ACC112 (cell line): ENCODE measurements around the gene GNB5.
"Not testable (repeated sequence)": the region's sequence is repeated elsewhere in the genome, so short reads cannot be mapped to it uniquely, and the experiment has no call there.

ENCODE experiments used
- H2AFZ ChIP-seq: fragments of 200-600 bp; sonication (generic); one replicate; pipeline ENCODE4 v1.6.0; 2017; ENCODE audit warnings: antibody characterized with exemption, low read length; ENCODE audit not compliant: unreplicated experiment
- H3K27ac ChIP-seq: fragments of 200-600 bp; sonication (generic); 2 replicates; pipeline ENCODE4 v1.5.1; 2014; ENCODE audit warnings: low read depth, mild to moderate bottlenecking, antibody characterized with exemption, low read length, moderate library complexity
- H3K27me3 ChIP-seq: fragments of 200-600 bp; sonication (generic); 2 replicates; pipeline ENCODE4 v1.6.1; 2014; ENCODE audit warnings: mild to moderate bottlenecking, antibody characterized with exemption, low read length, moderate library complexity, mixed read lengths; ENCODE audit not compliant: insufficient read depth
- H3K36me3 ChIP-seq: fragments of 200-600 bp; sonication (generic); 2 replicates; pipeline ENCODE4 v1.6.1; 2016; ENCODE audit warnings: mild to moderate bottlenecking, antibody characterized with exemption, low read length, moderate library complexity, mixed read lengths; ENCODE audit not compliant: insufficient read depth
- H3K4me1 ChIP-seq: fragments of 200-600 bp; sonication (generic); one replicate; pipeline ENCODE4 v1.6.1; 2016; ENCODE audit warnings: low read length, mixed read lengths; ENCODE audit not compliant: insufficient read depth, unreplicated experiment, control insufficient read depth
- H3K4me3 ChIP-seq: fragments of 200-600 bp; sonication (generic); 2 replicates; pipeline ENCODE4 v1.5.1; 2014; ENCODE audit warnings: mild to moderate bottlenecking, low read depth, low read length
- H3K79me2 ChIP-seq: fragments of 200-600 bp; sonication (generic); one replicate; pipeline ENCODE4 v1.6.0; 2016; ENCODE audit warnings: low read length; ENCODE audit not compliant: control insufficient read depth, unreplicated experiment, insufficient read depth

The GNB5 gene

DNA sequence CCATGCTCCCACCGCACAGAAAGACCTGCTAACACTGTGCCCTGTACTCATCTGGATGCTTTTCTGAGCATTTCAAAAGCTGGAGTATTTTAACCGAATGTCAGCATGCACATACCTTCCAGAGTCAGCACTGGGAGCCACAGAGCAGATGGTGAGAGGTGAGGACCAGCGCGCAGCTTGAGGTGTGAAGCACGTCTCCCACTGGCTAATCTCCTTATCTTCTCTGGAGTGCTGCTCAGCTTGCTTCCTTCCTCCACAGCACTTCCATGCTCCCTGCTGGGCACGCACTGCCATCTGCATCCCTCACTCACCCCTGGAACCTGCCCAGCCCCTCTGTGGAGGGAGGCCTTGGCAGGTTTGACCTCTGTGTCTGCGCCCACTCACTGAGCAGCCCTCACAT, at the start of gene GNB5:
Gene GNB5, minus strand, starts transcription at position 186 of the 400 bp plus-strand sequence. CDS start 6,716 bp downstream, outside the sequence.
- Histone ChIP-seq H3K4me1 (no peaks in the 10 kb centered on the region), H3K27ac (no peak within 1 kb of the TSS), H3K36me3 (no peaks in the 10 kb centered on the region), H3K4me3 (no peak within 1 kb of the TSS), H2AFZ (no peak within 1 kb of the TSS), H3K79me2 (no peaks in the 10 kb centered on the region), H3K27me3 (no peaks in the 10 kb centered on the region)

DNA sequence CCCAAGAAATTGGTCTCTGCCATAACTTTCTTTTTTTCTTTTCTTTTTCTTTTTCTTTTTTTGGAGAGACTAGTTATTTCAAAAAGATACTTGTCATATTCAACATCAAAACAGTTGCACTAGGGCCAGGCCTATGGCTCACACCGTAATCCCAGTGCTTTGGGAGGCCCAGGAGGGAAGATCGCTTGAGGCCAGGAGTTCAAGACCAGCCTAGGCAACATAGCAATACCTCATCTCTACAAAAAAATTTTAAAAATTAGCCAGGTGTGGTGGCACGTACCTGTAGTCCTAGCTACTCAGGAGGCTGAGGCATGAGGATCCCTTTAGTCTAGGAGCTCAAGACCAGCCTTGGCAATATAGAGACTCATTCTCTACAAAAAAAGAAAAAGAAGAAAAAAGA, 49.0 kb upstream of the GNB5 start:
- Histone ChIP-seq H3K4me3 (no peak overlapping the region), H3K79me2 (no peaks in the 10 kb centered on the region), H3K36me3 (no peaks in the 10 kb centered on the region), H3K27me3 (no peaks in the 10 kb centered on the region), H3K27ac (no peak overlapping the region), H3K4me1 (no peaks in the 10 kb centered on the region), H2AFZ (no peak overlapping the region)

DNA sequence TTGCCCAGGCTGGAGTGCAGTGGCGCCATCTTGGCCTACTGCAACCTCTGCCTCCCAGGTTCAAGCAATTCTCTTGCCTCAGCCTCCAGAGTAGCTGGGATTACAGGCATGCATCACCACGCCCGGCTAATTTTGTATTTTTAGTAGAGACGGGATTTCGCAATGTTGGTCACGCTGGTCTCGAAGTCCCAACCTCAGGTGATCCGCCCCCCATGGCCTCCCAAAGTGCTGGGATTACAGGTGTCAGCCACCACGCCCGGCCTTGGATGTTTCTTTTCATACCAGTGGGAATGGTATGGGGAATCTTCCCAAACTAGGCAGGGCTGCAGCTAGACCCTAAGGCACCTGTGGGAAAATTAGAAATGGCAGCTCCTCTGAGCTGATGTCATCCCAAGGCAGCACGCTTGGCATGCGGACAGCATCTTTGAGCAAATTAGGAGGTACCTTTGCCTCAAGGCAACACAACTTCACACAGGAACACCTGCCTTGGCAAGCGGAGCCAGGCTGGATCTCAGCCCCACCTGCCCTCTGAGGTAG, 47.9 kb upstream of the GNB5 start:
- H3K36me3 ChIP-seq, H3K27ac ChIP-seq, H3K27me3 ChIP-seq, H3K79me2 ChIP-seq, H2AFZ ChIP-seq, H3K4me1 ChIP-seq, H3K4me3 ChIP-seq: not testable (repeated sequence)

DNA sequence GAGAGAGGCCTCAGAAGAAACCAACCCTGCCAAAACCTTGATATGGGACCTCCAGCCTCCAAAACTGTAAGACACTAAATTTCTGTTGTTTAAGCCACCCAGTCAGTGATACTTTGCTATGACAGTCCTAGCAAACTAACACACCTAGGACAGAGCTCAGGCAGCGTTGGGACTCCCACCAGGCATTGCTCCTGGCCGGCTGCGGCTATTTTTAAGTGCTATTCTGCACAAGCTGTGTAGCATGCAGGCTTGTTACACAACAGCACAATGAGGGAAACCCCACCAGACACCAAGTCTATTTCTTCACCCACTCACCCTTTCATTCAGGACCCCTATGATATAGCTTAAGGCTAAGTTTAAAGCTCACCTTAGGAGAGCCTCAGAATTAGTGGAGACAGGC, 47.0 kb upstream of the GNB5 start:
- Histone ChIP-seq H3K27me3 (no peaks in the 10 kb centered on the region), H3K27ac (no peak overlapping the region), H3K4me1 (peaks cover 4% of the 10 kb centered on the region), H2AFZ (no peak overlapping the region), H3K36me3 (no peaks in the 10 kb centered on the region), H3K4me3 (no peak overlapping the region), H3K79me2 (no peaks in the 10 kb centered on the region)

DNA sequence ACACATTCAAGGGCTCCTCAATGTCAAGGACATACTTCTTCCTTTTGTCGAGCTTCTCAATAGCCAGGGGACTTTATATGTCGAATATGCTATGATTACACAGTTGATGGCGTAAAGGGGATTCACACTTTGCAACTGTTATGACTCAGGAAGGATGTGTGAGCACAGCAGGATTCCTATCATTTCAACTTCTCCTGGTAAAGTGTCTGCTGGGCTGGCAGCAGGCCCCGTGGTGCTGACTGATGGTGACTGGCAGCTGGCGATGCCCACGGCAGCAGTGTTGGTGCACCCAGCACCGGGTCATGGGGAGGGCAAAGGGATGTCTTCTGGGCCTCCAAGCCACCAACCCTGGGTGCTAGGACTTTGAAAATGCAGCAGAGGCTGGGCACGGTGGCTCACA, 44.8 kb upstream of the GNB5 start:
- H2AFZ ChIP-seq, result no peak overlapping the region

DNA sequence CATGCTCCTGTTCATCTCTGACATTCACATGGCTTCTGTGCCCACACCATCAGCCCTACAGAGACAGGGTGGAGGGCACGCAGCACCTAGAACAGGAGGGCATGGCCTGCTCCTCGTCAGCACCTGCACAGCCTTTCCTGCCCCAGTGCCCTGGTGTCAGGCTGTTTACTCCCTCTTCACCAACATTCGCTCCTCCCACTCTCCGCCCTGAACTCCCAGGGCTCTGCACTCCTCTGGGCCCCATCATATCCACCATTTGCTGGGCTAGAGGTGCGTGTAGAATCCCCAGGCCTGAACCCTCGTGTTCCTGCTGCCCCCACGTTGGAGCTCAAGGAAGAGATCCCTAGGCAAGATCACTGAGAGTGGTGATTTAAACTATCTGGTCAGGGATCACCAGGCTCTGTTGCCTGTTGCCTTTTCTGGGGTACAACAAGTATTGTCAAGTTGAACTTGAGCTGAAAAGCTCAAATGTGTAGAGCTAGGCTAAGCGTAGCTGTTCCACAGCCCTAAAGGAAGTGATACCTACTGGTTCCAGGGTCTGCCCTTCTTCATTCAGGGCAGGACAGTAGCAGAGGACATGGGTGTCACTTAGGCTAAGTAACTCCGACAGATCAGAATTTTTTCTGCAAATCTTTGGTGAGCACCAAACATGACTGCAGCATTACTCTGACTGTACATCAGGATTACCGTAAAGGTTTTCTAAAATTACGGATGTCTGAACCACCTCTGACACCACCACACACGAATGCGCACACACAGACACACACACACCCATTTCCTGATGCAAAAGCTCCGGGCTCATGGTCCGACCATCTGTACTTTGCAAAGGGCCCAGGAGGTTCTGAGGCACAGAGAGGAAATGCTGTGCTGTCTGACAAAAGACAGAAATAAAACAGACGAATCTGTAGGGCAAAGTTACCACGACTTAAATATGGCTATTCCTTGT, 43.7 kb upstream of the GNB5 start:
- H3K79me2 ChIP-seq, result no peaks in the 10 kb centered on the region
- H3K27me3 ChIP-seq, result no peaks in the 10 kb centered on the region
- peaks cover 9% of the 10 kb centered on the region for H3K4me1 ChIP-seq
- H3K4me3 ChIP-seq, result no peak overlapping the region
- no peaks in the 10 kb centered on the region for H3K36me3 ChIP-seq
- H2AFZ ChIP-seq, result no peak overlapping the region
- no peak overlapping the region for H3K27ac ChIP-seq

More for the DNA sequence above, 44.8 kb upstream of the GNB5 start:
- H3K27me3 ChIP-seq, result no peaks in the 10 kb centered on the region
- no peak overlapping the region for H3K4me3 ChIP-seq
- no peaks in the 10 kb centered on the region for H3K79me2 ChIP-seq
- H3K36me3 ChIP-seq, result no peaks in the 10 kb centered on the region
- peaks cover 9% of the 10 kb centered on the region for H3K4me1 ChIP-seq
- no peak overlapping the region for H3K27ac ChIP-seq

DNA sequence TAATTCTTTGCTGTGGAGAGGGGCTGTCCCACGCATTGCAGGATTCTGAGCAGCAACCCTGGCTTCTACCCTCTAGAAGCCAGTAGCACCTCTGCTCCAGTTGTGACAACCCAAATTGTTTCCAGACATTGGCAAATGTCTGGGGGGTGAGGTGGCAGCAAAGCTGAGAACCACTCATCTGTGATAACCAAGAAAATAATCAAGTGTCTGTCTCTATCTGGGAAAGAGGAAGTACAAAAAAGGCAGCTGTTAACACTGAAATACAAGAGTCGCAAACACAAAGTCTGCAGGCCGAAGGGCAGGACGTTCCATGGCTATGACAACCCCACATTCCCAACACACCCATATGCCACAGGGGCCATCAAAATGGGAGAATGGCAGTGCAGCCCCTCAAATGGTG, 42.2 kb upstream of the GNB5 start:
- no peaks in the 10 kb centered on the region for H3K36me3 ChIP-seq
- no peaks in the 10 kb centered on the region for H3K79me2 ChIP-seq
- H3K27me3 ChIP-seq, result no peaks in the 10 kb centered on the region
- H3K27ac ChIP-seq, result no peak overlapping the region
- peaks cover 9% of the 10 kb centered on the region for H3K4me1 ChIP-seq
- peak overlapping the region; percentile 30 for H2AFZ ChIP-seq
- H3K4me3 ChIP-seq, result no peak overlapping the region

DNA sequence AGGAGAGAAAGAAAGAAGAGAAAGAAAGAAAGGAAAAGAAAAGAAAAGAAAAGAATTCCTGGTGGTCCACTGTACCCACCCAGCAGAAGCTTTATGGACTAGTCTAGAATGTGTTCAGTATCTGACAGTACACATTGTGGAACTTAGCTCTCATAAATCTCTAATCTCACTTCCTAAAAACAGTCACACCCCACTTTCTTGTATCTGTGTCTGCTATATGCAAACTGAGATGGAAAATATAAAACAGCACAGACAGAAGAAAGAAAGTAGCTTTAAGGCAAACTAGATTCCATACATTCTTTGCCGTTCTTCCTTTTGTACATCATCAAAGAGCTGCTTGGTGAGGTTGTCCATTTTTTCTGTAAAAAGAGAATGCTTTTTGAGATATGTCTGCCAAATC, 41.1 kb upstream of the GNB5 start:
- Histone ChIP-seq H3K4me3 (no peak overlapping the region), H3K79me2 (no peaks in the 10 kb centered on the region), H3K4me1 (peaks cover 9% of the 10 kb centered on the region), H3K27me3 (no peaks in the 10 kb centered on the region), H2AFZ (peak overlapping the region; percentile 70), H3K27ac (no peak overlapping the region), H3K36me3 (no peaks in the 10 kb centered on the region)

DNA sequence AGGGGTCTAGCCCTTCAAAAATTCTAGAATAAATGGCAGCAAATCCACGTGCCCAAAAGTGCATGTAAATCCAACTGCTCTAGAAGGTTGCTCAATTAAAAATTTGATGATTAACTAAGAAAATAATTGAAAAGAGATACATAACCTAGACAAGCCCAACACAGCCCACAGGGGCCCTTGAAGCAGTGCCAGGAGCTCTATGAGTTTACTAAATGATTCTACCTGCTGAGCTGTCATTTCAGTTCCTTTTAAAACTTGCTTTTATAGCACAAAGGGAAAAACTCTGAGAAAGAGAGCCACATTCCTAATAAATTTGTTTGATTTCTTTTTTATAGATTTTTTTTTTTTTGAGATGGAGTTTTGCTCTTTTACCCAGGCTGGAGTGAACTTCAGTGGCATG, 38.9 kb upstream of the GNB5 start:
- no peak overlapping the region for H3K27ac ChIP-seq

DNA sequence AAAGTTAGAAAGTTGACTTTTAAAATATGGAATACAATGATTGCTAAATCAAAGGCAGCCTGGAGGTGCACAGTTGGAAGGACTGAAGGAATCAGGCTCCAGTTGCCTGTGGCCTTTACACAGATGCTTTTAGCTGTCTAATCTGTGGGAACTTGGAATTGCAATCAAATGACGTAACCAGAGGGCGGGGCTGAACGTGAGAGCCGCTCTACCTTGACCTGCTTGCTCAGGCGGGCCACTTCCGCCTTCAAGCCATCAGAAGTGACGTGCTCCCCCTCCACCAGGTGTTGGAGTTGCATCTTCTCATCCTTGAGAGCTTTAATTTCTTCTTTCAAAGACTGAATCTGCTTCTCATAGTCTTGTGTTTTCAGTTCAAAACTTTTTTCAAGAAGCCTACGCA, 37.7 kb upstream of the GNB5 start:
- Histone ChIP-seq H3K27ac (no peak overlapping the region), H3K4me3 (no peak overlapping the region), H3K4me1 (peaks cover 9% of the 10 kb centered on the region), H2AFZ (peak overlapping the region; percentile 35), H3K79me2 (no peaks in the 10 kb centered on the region), H3K36me3 (no peaks in the 10 kb centered on the region), H3K27me3 (no peaks in the 10 kb centered on the region)

More for the DNA sequence above, 38.9 kb upstream of the GNB5 start:
- no peaks in the 10 kb centered on the region for H3K79me2 ChIP-seq
- H3K36me3 ChIP-seq, result no peaks in the 10 kb centered on the region
- no peak overlapping the region for H2AFZ ChIP-seq
- H3K4me1 ChIP-seq, result peaks cover 9% of the 10 kb centered on the region
- no peak overlapping the region for H3K4me3 ChIP-seq
- H3K27me3 ChIP-seq, result no peaks in the 10 kb centered on the region

DNA sequence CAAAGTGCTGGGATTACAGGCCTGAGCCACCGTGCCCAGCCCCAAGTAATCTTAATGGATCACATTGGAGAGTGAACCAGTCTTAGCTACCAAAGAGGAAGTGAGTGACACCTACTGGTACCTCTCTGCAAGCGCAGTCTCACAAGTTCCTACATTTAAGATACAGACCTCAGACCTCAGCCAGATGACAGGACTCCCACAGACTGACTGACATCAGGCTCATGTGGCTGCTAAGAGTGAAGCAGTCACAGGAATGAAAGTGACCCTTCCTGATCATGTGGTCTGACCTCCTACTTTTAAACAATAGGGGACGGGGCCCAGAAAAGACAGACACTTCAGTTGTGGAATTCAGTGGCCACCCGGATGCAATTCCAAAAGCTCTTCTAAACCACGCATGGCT, 36.3 kb upstream of the GNB5 start:
- H3K4me3 ChIP-seq, result no peak overlapping the region
- H3K4me1 ChIP-seq, result peaks cover 3% of the 10 kb centered on the region
- H3K27ac ChIP-seq, result no peak overlapping the region
- H2AFZ ChIP-seq, result no peak overlapping the region
- no peaks in the 10 kb centered on the region for H3K79me2 ChIP-seq
- no peaks in the 10 kb centered on the region for H3K36me3 ChIP-seq
- no peaks in the 10 kb centered on the region for H3K27me3 ChIP-seq
